GM12892 (cell line): ENCODE measurements around the gene RNF141.

Experiments
- POLR2A ChIP-seq: IDR thresholded peaks from 2 replicates; pipeline ENCODE4 v1.6.1; 2011; ENCODE audit warnings: low read depth, low read length, control low read depth
- TAF1 ChIP-seq: IDR thresholded peaks from 2 replicates; pipeline ENCODE4 v1.6.1; 2011; ENCODE audit warnings: low read depth, mild to moderate bottlenecking, control low read depth, low read length, borderline replicate concordance

- TF ChIP-seq POLR2A (no peak), TAF1 (no peak)
These were observed 23.0 kb upstream of the RNF141 start for GRCh38 chr11:10564030-10564429.
